ENCODE measurements around the gene CCDC120. TPM values are rescaled to one million over a fixed set of nuclear protein-coding genes. Genes with fewer than 3 reads are reported as not detected.
A peak's percentile ranks its signal among the peaks of the same experiment; 100 is the strongest.

The CCDC120 gene
- 13.8 and 14.7 TPM in 2 replicates for total RNA-seq
- long read RNA-seq, partial matches to known transcripts, result 0 of 1 reads
- long read RNA-seq, other reads (novel, unspliced or antisense), result 0 of 1 reads

- Mint-ChIP-seq H3K27ac (ENCODE audit: unreplicated experiment) (no peak within 1 kb of the TSS), H3K4me3 (no peak within 1 kb of the TSS)
These were observed at the start of gene CCDC120 for GRCh38 chrX:49058794-49059193. TSS of gene CCDC120 (plus strand) at chrX:49058999. CDS start at chrX:49062042, 3,043 bp downstream.

GRCh38 chrX:49019050-49019449, 39.7 kb upstream of the CCDC120 start:
- Mint-ChIP-seq H3K4me3 (no peak overlapping the region), H3K9me3 (no peaks in the 10 kb centered on the region), H3K27me3 (ENCODE audit: low read depth) (no peaks in the 10 kb centered on the region), H3K4me1 (no peaks in the 10 kb centered on the region), H3K27ac (ENCODE audit: unreplicated experiment) (no peak overlapping the region), H3K36me3 (ENCODE audit: low read depth) (no peaks in the 10 kb centered on the region)
- no peak for DNase-seq (ENCODE audit: low read depth, low spot score)
- TF ChIP-seq CTCF (conservative IDR thresholded peaks at IDR 0.05), result no peak

More at GRCh38 chrX:49058794-49059193, at the start of gene CCDC120:
- no peak for DNase-seq (ENCODE audit: low read depth, low spot score)
- no peaks in the 10 kb centered on the region for H3K27me3 Mint-ChIP-seq (ENCODE audit: low read depth)
- TF ChIP-seq CTCF (conservative IDR thresholded peaks at IDR 0.05), result no peak
- H3K4me1 Mint-ChIP-seq, result peaks cover 18% of the 10 kb centered on the region
- H3K9me3 Mint-ChIP-seq, result peaks cover 12% of the 10 kb centered on the region
- H3K36me3 Mint-ChIP-seq (ENCODE audit: low read depth), result peaks cover 8% of the 10 kb centered on the region

GRCh38 chrX:49019599-49020249, 39.1 kb upstream of the CCDC120 start:
- no peaks in the 10 kb centered on the region for H3K27me3 Mint-ChIP-seq (ENCODE audit: low read depth)

GRCh38 chrX:49029876-49030275, 28.9 kb upstream of the CCDC120 start:
- no peak for TF ChIP-seq CTCF (conservative IDR thresholded peaks at IDR 0.05)
- H3K27me3 Mint-ChIP-seq (ENCODE audit: low read depth), result no peaks in the 10 kb centered on the region
- H3K4me1 Mint-ChIP-seq, result no peaks in the 10 kb centered on the region
- no peak overlapping the region for H3K4me3 Mint-ChIP-seq
- peaks cover 11% of the 10 kb centered on the region for H3K36me3 Mint-ChIP-seq (ENCODE audit: low read depth)
- no peaks in the 10 kb centered on the region for H3K9me3 Mint-ChIP-seq
- H3K27ac Mint-ChIP-seq (ENCODE audit: unreplicated experiment), result no peak overlapping the region
- DNase-seq (ENCODE audit: low read depth, low spot score), result no peak

More at GRCh38 chrX:49019599-49020249, 39.1 kb upstream of the CCDC120 start:
- Mint-ChIP-seq H3K4me1 (no peaks in the 10 kb centered on the region), H3K9me3 (no peaks in the 10 kb centered on the region), H3K4me3 (no peak overlapping the region), H3K27ac (ENCODE audit: unreplicated experiment) (no peak overlapping the region), H3K36me3 (ENCODE audit: low read depth) (peaks cover 5% of the 10 kb centered on the region)
- DNase-seq (ENCODE audit: low read depth, low spot score), result no peak
- no peak for TF ChIP-seq CTCF (conservative IDR thresholded peaks at IDR 0.05)

GRCh38 chrX:49030283-49030682, 28.5 kb upstream of the CCDC120 start:
- Mint-ChIP-seq H3K27me3 (ENCODE audit: low read depth) (no peaks in the 10 kb centered on the region), H3K4me1 (no peaks in the 10 kb centered on the region), H3K36me3 (ENCODE audit: low read depth) (peaks cover 11% of the 10 kb centered on the region), H3K9me3 (no peaks in the 10 kb centered on the region), H3K27ac (ENCODE audit: unreplicated experiment) (peak overlapping the region; percentile 27), H3K4me3 (no peak overlapping the region)
- no peak for DNase-seq (ENCODE audit: low read depth, low spot score)
- no peak for TF ChIP-seq CTCF (conservative IDR thresholded peaks at IDR 0.05)
